GM23338 (cell line): Measurements from ENCODE around the gene CFL2.

ENCODE experiments used
- CREB1 ChIP-seq: fragments of 250-450 bp; sonication (Bioruptor Pico); IDR thresholded peaks from 2 replicates; pipeline ENCODE4 v1.5.0; 2020; ENCODE audit warnings: low read depth, mild to moderate bottlenecking, moderate library complexity
- EZH2 ChIP-seq: fragments of 200-600 bp; sonication (generic); IDR thresholded peaks from one replicate; pipeline ENCODE4 v1.8.0; 2017; ENCODE audit warnings: antibody characterized with exemption, mild to moderate bottlenecking, low read depth; ENCODE audit not compliant: unreplicated experiment
- EZH2phosphoT487 ChIP-seq: fragments of 200-600 bp; sonication (generic); IDR thresholded peaks from one replicate; pipeline ENCODE4 v1.8.1; 2018; ENCODE audit warnings: antibody characterized with exemption; ENCODE audit not compliant: unreplicated experiment
- JUNB ChIP-seq: IDR thresholded peaks from one replicate; pipeline ENCODE4 v1.6.1; 2016; ENCODE audit warnings: antibody characterized with exemption; ENCODE audit not compliant: unreplicated experiment
- NANOG ChIP-seq: IDR thresholded peaks from 2 replicates; pipeline ENCODE4 v1.6.1; 2016; ENCODE audit warnings: antibody characterized with exemption, borderline replicate concordance
- POLR2AphosphoS5 ChIP-seq: IDR thresholded peaks from 2 replicates; pipeline ENCODE4 v1.6.1; 2016; ENCODE audit warnings: antibody characterized with exemption, low read depth
- STAT1 ChIP-seq: IDR thresholded peaks from one replicate; pipeline ENCODE4 v1.6.1; 2016; ENCODE audit warnings: antibody characterized with exemption; ENCODE audit not compliant: unreplicated experiment
- ZNF114 ChIP-seq: fragments of 250-450 bp; sonication (Bioruptor Pico); IDR thresholded peaks from 2 replicates; pipeline ENCODE4 v1.5.0; 2020; ENCODE audit warnings: mild to moderate bottlenecking, moderate library complexity
- ZNF331 ChIP-seq: fragments of 250-450 bp; sonication (Bioruptor Pico); IDR thresholded peaks from 2 replicates; pipeline ENCODE4 v1.5.0; 2020; ENCODE audit warnings: low read depth, mild to moderate bottlenecking, moderate library complexity
- ZNF462 ChIP-seq: fragments of 250-450 bp; sonication (Bioruptor Pico); IDR thresholded peaks from 2 replicates; pipeline ENCODE4 v1.5.0; 2020; ENCODE audit warnings: mild to moderate bottlenecking, moderate library complexity
- TF ChIP-seq, protein P1 (sequence below), 2 experiments: fragments of 200-600 bp in 1 of 2; sonication (generic) in 1 of 2; conservative IDR thresholded peaks; 2 replicates each; pipeline versions ENCODE4 v1.5.1 to v1.6.1; 2016 to 2017; ENCODE audit warnings: antibody characterized with exemption in 2 of 2, low read depth in 2 of 2, mild to moderate bottlenecking in 2 of 2, moderate library complexity in 1 of 2
- TF ChIP-seq, protein P2 (sequence below): IDR thresholded peaks from 2 replicates; pipeline ENCODE4 v1.6.1; 2016; ENCODE audit warnings: antibody characterized with exemption
- TF ChIP-seq, protein P3 (sequence below): IDR thresholded peaks from one replicate; pipeline ENCODE4 v1.6.1; 2018; ENCODE audit warnings: antibody characterized with exemption; ENCODE audit not compliant: unreplicated experiment

GRCh38 chr14:34667007-34667406, 47.4 kb downstream of the CFL2 start:
- TF ChIP-seq, protein P1, sequence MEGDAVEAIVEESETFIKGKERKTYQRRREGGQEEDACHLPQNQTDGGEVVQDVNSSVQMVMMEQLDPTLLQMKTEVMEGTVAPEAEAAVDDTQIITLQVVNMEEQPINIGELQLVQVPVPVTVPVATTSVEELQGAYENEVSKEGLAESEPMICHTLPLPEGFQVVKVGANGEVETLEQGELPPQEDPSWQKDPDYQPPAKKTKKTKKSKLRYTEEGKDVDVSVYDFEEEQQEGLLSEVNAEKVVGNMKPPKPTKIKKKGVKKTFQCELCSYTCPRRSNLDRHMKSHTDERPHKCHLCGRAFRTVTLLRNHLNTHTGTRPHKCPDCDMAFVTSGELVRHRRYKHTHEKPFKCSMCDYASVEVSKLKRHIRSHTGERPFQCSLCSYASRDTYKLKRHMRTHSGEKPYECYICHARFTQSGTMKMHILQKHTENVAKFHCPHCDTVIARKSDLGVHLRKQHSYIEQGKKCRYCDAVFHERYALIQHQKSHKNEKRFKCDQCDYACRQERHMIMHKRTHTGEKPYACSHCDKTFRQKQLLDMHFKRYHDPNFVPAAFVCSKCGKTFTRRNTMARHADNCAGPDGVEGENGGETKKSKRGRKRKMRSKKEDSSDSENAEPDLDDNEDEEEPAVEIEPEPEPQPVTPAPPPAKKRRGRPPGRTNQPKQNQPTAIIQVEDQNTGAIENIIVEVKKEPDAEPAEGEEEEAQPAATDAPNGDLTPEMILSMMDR (conservative IDR thresholded peaks at IDR 0.05; ENCODE audit: low read depth in 2 of 2): no peak
- TF ChIP-seq POLR2AphosphoS5 (no peak), CREB1 (no peak), EZH2phosphoT487 (no peak), STAT1 (no peak), EZH2 (no peak), ZNF331 (CRISPR knock-in tag) (no peak), ZNF114 (CRISPR knock-in tag) (no peak), JUNB (no peak), NANOG (no peak), ZNF462 (CRISPR knock-in tag) (no peak)
- TF ChIP-seq, protein P2, sequence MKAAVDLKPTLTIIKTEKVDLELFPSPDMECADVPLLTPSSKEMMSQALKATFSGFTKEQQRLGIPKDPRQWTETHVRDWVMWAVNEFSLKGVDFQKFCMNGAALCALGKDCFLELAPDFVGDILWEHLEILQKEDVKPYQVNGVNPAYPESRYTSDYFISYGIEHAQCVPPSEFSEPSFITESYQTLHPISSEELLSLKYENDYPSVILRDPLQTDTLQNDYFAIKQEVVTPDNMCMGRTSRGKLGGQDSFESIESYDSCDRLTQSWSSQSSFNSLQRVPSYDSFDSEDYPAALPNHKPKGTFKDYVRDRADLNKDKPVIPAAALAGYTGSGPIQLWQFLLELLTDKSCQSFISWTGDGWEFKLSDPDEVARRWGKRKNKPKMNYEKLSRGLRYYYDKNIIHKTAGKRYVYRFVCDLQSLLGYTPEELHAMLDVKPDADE: no peak
- TF ChIP-seq, protein P3, sequence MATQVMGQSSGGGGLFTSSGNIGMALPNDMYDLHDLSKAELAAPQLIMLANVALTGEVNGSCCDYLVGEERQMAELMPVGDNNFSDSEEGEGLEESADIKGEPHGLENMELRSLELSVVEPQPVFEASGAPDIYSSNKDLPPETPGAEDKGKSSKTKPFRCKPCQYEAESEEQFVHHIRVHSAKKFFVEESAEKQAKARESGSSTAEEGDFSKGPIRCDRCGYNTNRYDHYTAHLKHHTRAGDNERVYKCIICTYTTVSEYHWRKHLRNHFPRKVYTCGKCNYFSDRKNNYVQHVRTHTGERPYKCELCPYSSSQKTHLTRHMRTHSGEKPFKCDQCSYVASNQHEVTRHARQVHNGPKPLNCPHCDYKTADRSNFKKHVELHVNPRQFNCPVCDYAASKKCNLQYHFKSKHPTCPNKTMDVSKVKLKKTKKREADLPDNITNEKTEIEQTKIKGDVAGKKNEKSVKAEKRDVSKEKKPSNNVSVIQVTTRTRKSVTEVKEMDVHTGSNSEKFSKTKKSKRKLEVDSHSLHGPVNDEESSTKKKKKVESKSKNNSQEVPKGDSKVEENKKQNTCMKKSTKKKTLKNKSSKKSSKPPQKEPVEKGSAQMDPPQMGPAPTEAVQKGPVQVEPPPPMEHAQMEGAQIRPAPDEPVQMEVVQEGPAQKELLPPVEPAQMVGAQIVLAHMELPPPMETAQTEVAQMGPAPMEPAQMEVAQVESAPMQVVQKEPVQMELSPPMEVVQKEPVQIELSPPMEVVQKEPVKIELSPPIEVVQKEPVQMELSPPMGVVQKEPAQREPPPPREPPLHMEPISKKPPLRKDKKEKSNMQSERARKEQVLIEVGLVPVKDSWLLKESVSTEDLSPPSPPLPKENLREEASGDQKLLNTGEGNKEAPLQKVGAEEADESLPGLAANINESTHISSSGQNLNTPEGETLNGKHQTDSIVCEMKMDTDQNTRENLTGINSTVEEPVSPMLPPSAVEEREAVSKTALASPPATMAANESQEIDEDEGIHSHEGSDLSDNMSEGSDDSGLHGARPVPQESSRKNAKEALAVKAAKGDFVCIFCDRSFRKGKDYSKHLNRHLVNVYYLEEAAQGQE: no peak
